Measurements from ENCODE around the gene MLF2.

DNA sequence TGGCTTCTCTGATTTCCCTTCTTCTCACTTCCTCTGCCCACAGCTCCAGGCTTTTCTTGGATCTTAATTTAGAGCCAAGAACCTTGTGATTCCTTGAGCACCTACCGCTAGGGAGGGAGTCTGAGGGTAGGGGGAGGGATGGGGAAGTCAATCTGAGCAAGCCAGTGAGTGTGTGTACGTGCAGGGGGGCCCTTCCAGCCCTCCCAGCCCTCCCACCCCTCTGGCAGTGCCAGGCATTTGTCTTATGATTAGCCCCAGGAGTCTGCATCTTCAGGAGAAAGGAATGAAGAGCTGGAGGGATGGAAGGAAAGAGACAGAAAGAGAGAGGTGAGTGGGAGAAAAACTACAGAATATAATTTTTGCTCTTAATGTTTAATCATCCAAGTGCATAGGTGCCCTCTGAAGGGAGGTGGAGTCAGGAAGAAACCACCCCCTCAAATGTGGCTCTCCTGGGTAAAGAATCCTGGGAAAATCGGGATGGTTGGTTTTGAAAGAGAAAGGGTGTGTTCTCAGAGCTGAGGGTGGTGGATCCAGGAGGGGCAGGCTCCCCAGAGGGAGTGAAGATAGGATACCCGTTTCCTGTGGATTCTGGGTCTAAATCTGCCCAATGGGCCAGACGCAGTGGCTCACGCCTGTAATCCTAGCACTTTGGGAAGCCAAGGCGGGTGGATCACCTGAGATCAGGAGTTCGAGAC, 54.4 kb downstream of the MLF2 start:
- TF ChIP-seq, protein P1, sequence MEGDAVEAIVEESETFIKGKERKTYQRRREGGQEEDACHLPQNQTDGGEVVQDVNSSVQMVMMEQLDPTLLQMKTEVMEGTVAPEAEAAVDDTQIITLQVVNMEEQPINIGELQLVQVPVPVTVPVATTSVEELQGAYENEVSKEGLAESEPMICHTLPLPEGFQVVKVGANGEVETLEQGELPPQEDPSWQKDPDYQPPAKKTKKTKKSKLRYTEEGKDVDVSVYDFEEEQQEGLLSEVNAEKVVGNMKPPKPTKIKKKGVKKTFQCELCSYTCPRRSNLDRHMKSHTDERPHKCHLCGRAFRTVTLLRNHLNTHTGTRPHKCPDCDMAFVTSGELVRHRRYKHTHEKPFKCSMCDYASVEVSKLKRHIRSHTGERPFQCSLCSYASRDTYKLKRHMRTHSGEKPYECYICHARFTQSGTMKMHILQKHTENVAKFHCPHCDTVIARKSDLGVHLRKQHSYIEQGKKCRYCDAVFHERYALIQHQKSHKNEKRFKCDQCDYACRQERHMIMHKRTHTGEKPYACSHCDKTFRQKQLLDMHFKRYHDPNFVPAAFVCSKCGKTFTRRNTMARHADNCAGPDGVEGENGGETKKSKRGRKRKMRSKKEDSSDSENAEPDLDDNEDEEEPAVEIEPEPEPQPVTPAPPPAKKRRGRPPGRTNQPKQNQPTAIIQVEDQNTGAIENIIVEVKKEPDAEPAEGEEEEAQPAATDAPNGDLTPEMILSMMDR (IDR thresholded peaks at IDR 0.05; ENCODE audit: low read length): no peak
- TF ChIP-seq EZH2 (optimal IDR thresholded peaks at IDR 0.05; ENCODE audit: low read depth, low read length): no peak
